ENCODE measurements around the gene CCDC40. TPM values are rescaled to one million over a fixed set of nuclear protein-coding genes. Genes with fewer than 3 reads are reported as not detected.

Gene CCDC40, protein sequence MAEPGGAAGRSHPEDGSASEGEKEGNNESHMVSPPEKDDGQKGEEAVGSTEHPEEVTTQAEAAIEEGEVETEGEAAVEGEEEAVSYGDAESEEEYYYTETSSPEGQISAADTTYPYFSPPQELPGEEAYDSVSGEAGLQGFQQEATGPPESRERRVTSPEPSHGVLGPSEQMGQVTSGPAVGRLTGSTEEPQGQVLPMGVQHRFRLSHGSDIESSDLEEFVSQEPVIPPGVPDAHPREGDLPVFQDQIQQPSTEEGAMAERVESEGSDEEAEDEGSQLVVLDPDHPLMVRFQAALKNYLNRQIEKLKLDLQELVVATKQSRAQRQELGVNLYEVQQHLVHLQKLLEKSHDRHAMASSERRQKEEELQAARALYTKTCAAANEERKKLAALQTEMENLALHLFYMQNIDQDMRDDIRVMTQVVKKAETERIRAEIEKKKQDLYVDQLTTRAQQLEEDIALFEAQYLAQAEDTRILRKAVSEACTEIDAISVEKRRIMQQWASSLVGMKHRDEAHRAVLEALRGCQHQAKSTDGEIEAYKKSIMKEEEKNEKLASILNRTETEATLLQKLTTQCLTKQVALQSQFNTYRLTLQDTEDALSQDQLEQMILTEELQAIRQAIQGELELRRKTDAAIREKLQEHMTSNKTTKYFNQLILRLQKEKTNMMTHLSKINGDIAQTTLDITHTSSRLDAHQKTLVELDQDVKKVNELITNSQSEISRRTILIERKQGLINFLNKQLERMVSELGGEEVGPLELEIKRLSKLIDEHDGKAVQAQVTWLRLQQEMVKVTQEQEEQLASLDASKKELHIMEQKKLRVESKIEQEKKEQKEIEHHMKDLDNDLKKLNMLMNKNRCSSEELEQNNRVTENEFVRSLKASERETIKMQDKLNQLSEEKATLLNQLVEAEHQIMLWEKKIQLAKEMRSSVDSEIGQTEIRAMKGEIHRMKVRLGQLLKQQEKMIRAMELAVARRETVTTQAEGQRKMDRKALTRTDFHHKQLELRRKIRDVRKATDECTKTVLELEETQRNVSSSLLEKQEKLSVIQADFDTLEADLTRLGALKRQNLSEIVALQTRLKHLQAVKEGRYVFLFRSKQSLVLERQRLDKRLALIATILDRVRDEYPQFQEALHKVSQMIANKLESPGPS
- 22.3 TPM for polyA plus RNA-seq (2013, experiment 1 of 4)
- 18.6 TPM for polyA plus RNA-seq (2013, experiment 2 of 4)
- 14.3 TPM for polyA plus RNA-seq (2013, experiment 3 of 4)
- polyA plus RNA-seq (2013, experiment 4 of 4), result 16.6 TPM

GRCh38 chr17:80035937-80036714 lies at the start of gene CCDC40:
Gene CCDC40 (plus strand): TSS chr17:80036642. CDS start chr17:80036663, 21 bp downstream.
- 0 to 1% methylated on average over 89 of the region's 89 CpGs for WGBS, 2 experiments
- H3K4me3 ChIP-seq (ENCODE audit: insufficient read depth, low read depth, low read length), result peak within 1 kb of the TSS; percentile 93
- H3K27ac ChIP-seq (ENCODE audit: insufficient read depth, low read depth, low read length, poor library complexity, severe bottlenecking), result peak within 1 kb of the TSS; percentile 98
- peaks cover 10% of the 10 kb centered on the region for H3K27me3 ChIP-seq (ENCODE audit: control insufficient read depth, insufficient read depth, low read length, poor library complexity, severe bottlenecking)
- no peaks in the 10 kb centered on the region for H3K9me3 ChIP-seq (ENCODE audit: control insufficient read depth, low read length)
- H3K36me3 ChIP-seq (ENCODE audit: control insufficient read depth, insufficient read depth, low read length), result no peaks in the 10 kb centered on the region
- H3K4me1 ChIP-seq (ENCODE audit: control insufficient read depth, insufficient read depth, low read length), result peaks cover 9% of the 10 kb centered on the region

GRCh38 chr17:79987187-79987934 lies 49.1 kb upstream of the CCDC40 start:
- no peaks in the 10 kb centered on the region for H3K36me3 ChIP-seq (ENCODE audit: control insufficient read depth, insufficient read depth, low read length)
- H3K27me3 ChIP-seq (ENCODE audit: control insufficient read depth, insufficient read depth, low read length, poor library complexity, severe bottlenecking), result peaks cover 4% of the 10 kb centered on the region
- H3K9me3 ChIP-seq (ENCODE audit: control insufficient read depth, low read length), result no peaks in the 10 kb centered on the region
- peaks cover 19% of the 10 kb centered on the region for H3K4me1 ChIP-seq (ENCODE audit: control insufficient read depth, insufficient read depth, low read length)
- WGBS, 2 experiments, result 85 to 87% methylated on average over 18 of the region's 18 CpGs
- H3K4me3 ChIP-seq (ENCODE audit: insufficient read depth, low read depth, low read length), result no peak overlapping the region
- H3K27ac ChIP-seq (ENCODE audit: insufficient read depth, low read depth, low read length, poor library complexity, severe bottlenecking), result no peak overlapping the region

DNA sequence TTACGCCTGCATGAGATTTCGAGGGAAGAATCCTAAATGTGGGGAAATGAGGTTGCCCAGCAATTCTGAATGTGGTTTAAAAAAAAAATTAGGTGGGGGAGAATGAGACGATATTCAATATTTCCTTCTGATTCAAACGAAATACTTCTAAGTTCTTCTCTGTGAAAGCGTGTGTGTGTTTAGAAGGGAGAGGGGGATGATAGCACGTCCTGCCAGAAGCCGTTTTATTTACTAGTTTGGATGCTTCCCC lies 48.6 kb upstream of the CCDC40 start:
- Histone ChIP-seq H3K27ac (ENCODE audit: insufficient read depth, low read depth, low read length, poor library complexity, severe bottlenecking) (no peak overlapping the region), H3K9me3 (ENCODE audit: control insufficient read depth, low read length) (no peaks in the 10 kb centered on the region), H3K4me1 (ENCODE audit: control insufficient read depth, insufficient read depth, low read length) (peaks cover 24% of the 10 kb centered on the region), H3K27me3 (ENCODE audit: control insufficient read depth, insufficient read depth, low read length, poor library complexity, severe bottlenecking) (peaks cover 9% of the 10 kb centered on the region), H3K4me3 (ENCODE audit: insufficient read depth, low read depth, low read length) (no peak overlapping the region), H3K36me3 (ENCODE audit: control insufficient read depth, insufficient read depth, low read length) (no peaks in the 10 kb centered on the region)
- WGBS, 2 experiments, result 78 to 81% methylated on average over 7 of the region's 7 CpGs

DNA sequence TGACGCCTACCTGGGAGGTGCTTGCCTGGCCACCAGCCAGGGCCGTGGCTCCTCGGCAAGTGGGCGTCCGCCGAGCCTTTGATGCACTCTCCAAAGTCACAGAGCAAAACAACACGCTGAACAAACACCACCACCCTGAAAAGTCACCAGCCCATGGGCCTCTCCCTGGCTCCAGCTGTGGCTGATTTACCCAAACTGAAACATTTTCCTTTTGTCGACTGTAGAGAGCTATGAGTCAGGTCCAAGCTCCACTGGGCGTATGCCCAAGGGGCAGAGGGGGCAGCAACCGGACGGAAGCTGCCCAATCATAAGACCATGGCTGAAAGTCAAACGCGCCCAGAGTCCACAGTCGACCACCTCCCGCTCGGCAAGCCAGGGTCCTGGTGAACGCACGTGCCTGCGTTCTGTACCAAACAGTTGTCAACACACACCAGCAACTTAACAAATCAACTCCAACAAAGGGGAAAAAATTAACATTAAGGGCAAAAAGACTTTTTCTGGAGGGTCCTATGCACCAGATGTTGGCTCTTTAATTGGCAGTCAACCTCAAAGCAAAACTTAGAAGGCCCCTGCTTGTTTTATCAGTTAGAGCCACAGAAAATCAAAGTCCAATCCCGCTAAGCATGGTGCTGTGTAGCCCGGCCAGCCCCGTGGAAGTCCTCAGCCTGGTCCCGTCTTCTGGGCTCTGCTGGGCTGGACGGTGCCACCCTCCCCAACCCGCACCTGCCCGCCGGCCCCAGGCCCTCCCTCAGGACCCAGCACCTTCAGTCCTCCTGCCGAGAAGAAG lies 48.1 kb upstream of the CCDC40 start:
- no peaks in the 10 kb centered on the region for H3K36me3 ChIP-seq (ENCODE audit: control insufficient read depth, insufficient read depth, low read length)
- WGBS, 2 experiments, result 82 to 85% methylated on average over 28 of the region's 28 CpGs
- no peak overlapping the region for H3K27ac ChIP-seq (ENCODE audit: insufficient read depth, low read depth, low read length, poor library complexity, severe bottlenecking)
- no peaks in the 10 kb centered on the region for H3K9me3 ChIP-seq (ENCODE audit: control insufficient read depth, low read length)
- H3K27me3 ChIP-seq (ENCODE audit: control insufficient read depth, insufficient read depth, low read length, poor library complexity, severe bottlenecking), result peaks cover 14% of the 10 kb centered on the region
- H3K4me1 ChIP-seq (ENCODE audit: control insufficient read depth, insufficient read depth, low read length), result peaks cover 26% of the 10 kb centered on the region
- H3K4me3 ChIP-seq (ENCODE audit: insufficient read depth, low read depth, low read length), result no peak overlapping the region

DNA sequence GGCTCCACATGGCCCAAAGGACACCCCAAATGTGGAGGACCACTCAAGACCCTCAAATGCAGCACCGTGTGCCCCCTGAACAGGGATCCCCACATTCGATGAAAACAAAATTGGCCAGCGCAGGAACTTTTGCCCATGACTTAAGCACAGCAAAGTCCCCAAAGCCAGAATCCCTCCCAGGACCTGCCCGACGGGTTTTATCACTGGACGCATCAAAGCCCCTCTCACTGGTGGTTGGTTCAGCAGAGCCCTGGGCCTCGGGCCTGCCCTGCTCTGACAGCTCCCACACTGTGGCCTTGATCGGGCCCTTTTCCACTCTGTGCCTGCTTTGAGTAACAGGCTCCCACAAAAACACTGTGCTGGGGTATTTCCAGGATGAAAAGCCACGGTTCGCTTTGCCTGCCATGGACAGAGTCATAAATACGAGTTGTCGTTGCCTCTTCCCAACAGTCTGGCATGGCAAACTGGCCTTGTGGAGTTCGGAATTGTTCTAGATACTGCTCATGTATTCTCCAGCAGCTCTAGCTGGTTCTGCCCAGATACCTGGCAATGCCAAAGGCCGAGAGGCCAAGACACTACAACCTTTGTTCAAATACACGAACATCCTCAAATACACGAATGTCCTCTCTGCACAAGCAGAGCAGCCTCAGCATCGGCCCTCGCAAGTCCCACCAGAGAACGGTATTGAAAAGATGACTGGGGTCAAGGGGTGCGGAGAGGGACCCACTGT lies 47.2 kb upstream of the CCDC40 start:
- Histone ChIP-seq H3K27ac (ENCODE audit: insufficient read depth, low read depth, low read length, poor library complexity, severe bottlenecking) (no peak overlapping the region), H3K27me3 (ENCODE audit: control insufficient read depth, insufficient read depth, low read length, poor library complexity, severe bottlenecking) (peaks cover 15% of the 10 kb centered on the region), H3K36me3 (ENCODE audit: control insufficient read depth, insufficient read depth, low read length) (no peaks in the 10 kb centered on the region), H3K4me3 (ENCODE audit: insufficient read depth, low read depth, low read length) (no peak overlapping the region), H3K4me1 (ENCODE audit: control insufficient read depth, insufficient read depth, low read length) (peaks cover 32% of the 10 kb centered on the region), H3K9me3 (ENCODE audit: control insufficient read depth, low read length) (no peaks in the 10 kb centered on the region)
- WGBS, 2 experiments, result 93 to 94% methylated on average over 20 of the region's 20 CpGs

DNA sequence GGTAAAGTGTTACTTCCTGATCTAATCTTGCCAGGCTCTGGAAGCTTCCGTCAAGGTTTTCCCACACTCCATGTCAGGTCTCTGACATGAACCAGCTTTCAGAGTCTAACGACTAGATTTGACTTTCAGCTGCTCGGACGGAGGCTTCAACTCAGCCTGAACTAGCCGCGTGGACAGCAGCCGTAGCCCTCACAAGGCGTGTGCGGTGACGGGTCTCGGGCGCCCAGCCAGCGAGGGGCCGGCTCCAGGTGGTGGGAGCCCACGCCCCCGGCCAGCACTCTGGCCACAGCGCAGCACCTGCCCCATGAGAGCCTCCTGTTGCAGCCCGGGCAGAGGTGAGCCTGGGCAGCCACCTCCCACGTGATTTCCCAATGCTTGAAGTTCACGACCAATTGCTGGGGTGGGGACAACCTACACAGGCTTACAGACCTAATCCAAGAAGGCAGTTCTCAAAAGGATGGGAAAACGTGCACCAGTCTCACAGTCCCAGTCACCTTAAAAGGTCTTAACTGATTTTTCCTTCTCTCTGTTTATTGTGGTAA lies 46.3 kb upstream of the CCDC40 start:
- no peak overlapping the region for H3K4me3 ChIP-seq (ENCODE audit: insufficient read depth, low read depth, low read length)
- 91 to 92% methylated on average over 21 of the region's 21 CpGs for WGBS, 2 experiments
- H3K4me1 ChIP-seq (ENCODE audit: control insufficient read depth, insufficient read depth, low read length), result peaks cover 32% of the 10 kb centered on the region
- peaks cover 15% of the 10 kb centered on the region for H3K27me3 ChIP-seq (ENCODE audit: control insufficient read depth, insufficient read depth, low read length, poor library complexity, severe bottlenecking)
- no peaks in the 10 kb centered on the region for H3K9me3 ChIP-seq (ENCODE audit: control insufficient read depth, low read length)
- no peaks in the 10 kb centered on the region for H3K36me3 ChIP-seq (ENCODE audit: control insufficient read depth, insufficient read depth, low read length)
- no peak overlapping the region for H3K27ac ChIP-seq (ENCODE audit: insufficient read depth, low read depth, low read length, poor library complexity, severe bottlenecking)

DNA sequence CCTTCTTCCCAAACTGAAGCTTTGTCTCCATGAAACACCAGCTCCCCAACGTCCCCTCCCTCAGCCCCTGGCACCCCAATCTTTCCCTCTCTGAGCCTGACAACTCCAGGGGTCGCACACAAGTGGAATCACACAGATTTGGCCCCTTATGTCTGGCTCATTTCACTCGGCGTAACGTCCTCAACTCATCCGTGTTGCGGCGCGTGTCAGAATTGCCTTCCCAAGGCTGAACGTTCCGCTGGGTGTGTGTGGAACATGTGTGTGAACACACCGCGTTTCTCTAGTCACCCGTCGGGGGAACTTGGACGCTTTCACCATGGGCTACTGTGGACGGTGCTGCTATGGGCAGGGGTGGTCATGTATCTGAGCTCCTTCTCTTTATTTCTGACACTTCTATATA lies 45.7 kb upstream of the CCDC40 start:
- H3K9me3 ChIP-seq (ENCODE audit: control insufficient read depth, low read length), result no peaks in the 10 kb centered on the region
- H3K4me1 ChIP-seq (ENCODE audit: control insufficient read depth, insufficient read depth, low read length), result peaks cover 32% of the 10 kb centered on the region
- no peak overlapping the region for H3K27ac ChIP-seq (ENCODE audit: insufficient read depth, low read depth, low read length, poor library complexity, severe bottlenecking)
- no peak overlapping the region for H3K4me3 ChIP-seq (ENCODE audit: insufficient read depth, low read depth, low read length)
- peaks cover 15% of the 10 kb centered on the region for H3K27me3 ChIP-seq (ENCODE audit: control insufficient read depth, insufficient read depth, low read length, poor library complexity, severe bottlenecking)
- WGBS, 2 experiments, result 92 to 96% methylated on average over 17 of the region's 17 CpGs
- no peaks in the 10 kb centered on the region for H3K36me3 ChIP-seq (ENCODE audit: control insufficient read depth, insufficient read depth, low read length)

- H3K9me3 ChIP-seq (ENCODE audit: control insufficient read depth, low read length), result no peaks in the 10 kb centered on the region
- H3K4me3 ChIP-seq (ENCODE audit: insufficient read depth, low read depth, low read length), result peak overlapping the region; percentile 37
- H3K27me3 ChIP-seq (ENCODE audit: control insufficient read depth, insufficient read depth, low read length, poor library complexity, severe bottlenecking), result peaks cover 15% of the 10 kb centered on the region
- peaks cover 32% of the 10 kb centered on the region for H3K4me1 ChIP-seq (ENCODE audit: control insufficient read depth, insufficient read depth, low read length)
- WGBS, 2 experiments, result 27 to 31% methylated on average over 26 to 30 of the region's 30 CpGs
- no peaks in the 10 kb centered on the region for H3K36me3 ChIP-seq (ENCODE audit: control insufficient read depth, insufficient read depth, low read length)
- H3K27ac ChIP-seq (ENCODE audit: insufficient read depth, low read depth, low read length, poor library complexity, severe bottlenecking), result no peak overlapping the region
Measured at GRCh38 chr17:79991140-79991923, 45.1 kb upstream of the CCDC40 start.

Measured in ectodermal cell (in vitro differentiated cells).